GM18520 (cell line): ENCODE measurements around the gene RMRP.

ENCODE experiments used
- ATAC-seq: cut with Tn5 transposase; IDR thresholded peaks from one replicate; pipeline ENCODE4 v1.9.1; 2021; ENCODE audit not compliant: unreplicated experiment

RMRP gene

GRCh38 chr9:35666045-35666444 is 8.2 kb upstream of the RMRP start:
- no peak for ATAC-seq

DNA sequence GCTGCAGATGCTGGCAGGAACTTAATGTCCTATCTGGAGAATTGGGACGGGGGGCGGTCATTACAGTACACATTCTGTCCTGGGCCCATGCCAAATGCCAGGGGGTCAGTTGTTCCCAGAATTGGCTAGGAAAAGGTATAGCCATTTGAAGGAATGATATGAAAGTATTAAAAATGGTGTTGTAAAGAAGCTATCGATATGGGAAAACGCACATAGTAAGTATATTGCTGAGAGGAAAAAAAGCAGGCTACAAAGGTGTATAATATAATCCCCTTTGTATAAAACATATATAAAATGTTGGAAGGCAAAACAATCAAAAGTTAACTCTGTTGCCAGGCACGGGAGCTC is 7.6 kb upstream of the RMRP start:
- ATAC-seq = no peak

DNA sequence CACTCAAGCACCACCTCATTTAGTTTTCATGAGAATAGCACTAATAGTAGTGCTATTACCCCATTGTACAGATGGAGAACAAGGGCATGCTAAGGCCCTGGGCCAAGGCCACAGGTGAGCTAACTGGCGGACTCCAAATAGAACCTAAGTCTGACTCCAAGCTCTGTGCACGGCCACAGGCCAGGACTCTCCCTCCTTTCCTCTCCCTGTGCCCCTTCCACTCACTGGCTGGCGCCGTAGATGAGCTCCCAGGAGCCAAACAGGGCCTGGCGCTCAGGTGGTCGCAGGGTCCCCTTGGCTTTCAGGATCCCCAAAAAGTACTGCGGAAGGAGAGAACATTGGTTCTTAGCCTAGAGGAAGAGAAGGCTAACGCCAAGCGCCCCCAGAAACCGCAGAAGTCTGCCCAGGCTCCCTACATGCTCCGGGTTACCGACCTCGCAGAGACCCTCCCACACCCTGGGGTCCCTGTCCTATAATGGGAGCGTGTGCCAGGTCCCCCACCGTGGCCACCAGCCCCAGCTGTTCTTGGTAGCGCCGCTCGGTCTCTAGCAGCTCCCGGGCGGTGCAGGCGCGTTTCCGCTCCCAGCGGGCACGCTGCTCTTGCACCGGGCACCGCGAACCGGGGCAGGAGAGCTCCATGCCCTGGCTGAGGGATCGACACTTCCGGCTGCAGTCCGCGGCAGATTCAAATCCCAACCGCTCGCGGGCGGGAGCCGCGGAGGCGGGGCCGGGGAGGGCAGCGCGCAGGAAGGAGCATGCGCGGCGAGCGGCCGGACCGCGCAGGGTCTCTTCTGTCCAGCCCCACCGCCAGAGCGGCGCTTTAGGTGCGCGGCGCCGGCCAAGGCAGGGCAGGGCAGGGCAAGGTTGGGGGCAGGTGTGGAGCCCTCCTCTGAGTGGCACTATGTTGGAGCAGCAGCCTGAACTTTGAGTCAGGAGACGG is 7.0 kb upstream of the RMRP start, which contains the start of gene ARHGEF39:
ARHGEF39 (minus strand) TSS at position 665 of the 940 bp plus-strand sequence; CDS start at position 639, 26 bp downstream.
- ATAC-seq = peak; percentile 72

- no peak for ATAC-seq
These were observed 4.6 kb upstream of the RMRP start for GRCh38 chr9:35662437-35662836.

GRCh38 chr9:35661756-35662350 is 4.0 kb upstream of the RMRP start:
- ATAC-seq = no peak

DNA sequence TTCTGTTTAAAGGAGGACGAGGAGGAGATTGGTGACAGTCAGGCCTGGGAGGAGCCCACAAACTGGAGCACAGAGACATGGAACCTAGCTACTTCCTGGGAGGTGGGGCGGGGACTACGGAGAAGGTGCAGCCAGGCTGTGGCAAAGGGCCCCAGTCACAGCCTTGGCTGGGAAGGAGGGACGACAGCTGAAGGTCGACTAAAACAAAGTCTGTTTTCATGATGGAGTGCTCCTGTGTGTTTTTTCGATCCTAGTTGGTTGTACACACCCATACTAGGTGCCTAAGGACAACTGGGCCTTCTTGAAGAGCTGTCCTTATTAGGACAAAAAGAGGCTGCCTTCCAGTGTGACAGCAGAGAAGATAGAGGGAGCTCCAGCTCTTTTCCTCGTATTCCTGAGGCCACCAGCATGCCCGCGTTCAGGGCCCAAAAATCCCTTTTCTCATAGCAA is 3.2 kb upstream of the RMRP start:
- no peak for ATAC-seq

DNA sequence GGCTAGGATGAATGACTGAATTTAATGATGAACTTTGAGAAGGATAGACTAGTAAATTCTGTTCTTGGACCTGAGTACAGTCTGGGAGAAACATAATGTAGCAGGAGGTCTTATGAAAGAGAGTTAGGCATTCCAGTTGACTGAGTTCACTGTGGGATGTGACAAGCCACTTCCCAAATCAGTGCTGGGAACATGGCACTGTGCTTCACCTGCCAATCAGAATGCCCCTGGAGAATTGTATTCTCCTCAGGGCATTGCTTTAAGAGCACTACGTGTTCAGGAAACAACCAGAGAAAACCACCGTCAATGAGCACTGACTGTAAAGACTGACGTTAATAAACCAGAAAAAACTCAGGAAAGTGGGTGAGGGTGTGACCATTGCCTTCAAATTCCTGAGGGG is 1.5 kb upstream of the RMRP start:
- ATAC-seq = no peak

- ATAC-seq = no peak
These were observed 1.1 kb upstream of the RMRP start for GRCh38 chr9:35658968-35659220.

GRCh38 chr9:35658137-35658967 is 533 bp upstream of the RMRP start, which contains the start of gene CCDC107:
TSS of gene CCDC107 (plus strand) at chr9:35658292. CDS start at chr9:35658380, 88 bp downstream.
- ATAC-seq = peak; percentile 54

DNA sequence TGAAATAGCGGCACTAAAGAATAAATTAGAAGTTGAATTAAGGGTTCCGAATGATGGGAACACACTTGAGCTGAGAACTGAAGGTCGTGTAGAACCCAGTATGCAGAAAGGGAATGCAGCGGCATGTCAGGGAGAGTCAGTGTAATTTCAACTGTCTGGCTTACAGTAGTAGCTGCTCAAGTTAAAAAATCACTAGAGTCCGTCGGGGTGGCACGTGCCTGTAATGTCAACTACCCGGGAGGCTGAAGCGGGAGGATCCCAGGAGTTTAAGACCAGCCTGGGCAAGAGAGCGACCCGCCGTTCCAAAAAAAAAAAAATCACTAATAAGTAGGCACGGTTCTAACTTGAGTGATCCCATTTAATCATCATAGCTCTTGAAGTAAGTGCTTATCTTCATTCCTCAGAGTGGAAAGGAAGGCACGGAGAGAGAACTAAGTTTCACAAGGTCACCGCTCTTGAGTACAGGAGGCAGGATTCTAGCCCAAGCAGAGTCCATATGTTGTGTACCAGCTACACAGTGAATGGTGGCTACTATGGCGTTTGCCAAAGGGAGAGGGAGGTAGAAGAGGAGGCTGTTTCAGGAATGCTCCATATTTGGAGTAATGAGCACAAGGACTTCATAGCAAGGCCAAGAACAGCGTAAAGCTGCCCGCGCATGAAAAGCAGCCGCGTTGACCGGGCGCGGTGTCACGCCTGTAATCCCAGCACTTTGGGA is 831 bp downstream of the RMRP start:
- ATAC-seq = no peak

DNA sequence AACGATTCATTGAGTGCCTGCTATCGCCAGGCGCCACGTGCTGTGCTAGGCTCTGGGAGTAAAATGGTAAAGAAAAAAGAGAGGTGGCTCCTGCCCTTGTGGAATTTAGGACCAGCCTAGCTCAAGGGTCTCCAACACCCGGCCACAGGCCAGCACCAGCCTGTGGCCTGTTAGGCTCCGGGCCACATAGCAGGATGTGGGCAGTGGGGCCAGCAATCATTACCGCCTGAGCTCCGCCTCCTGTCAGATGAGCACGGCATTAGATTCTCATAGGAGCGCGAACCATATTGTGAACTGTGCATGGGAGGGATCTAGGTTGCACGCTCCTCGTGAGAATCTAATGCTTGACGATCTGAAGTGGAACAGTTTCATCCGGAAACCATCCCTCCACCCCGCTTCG is 1.5 kb downstream of the RMRP start:
- no peak for ATAC-seq

DNA sequence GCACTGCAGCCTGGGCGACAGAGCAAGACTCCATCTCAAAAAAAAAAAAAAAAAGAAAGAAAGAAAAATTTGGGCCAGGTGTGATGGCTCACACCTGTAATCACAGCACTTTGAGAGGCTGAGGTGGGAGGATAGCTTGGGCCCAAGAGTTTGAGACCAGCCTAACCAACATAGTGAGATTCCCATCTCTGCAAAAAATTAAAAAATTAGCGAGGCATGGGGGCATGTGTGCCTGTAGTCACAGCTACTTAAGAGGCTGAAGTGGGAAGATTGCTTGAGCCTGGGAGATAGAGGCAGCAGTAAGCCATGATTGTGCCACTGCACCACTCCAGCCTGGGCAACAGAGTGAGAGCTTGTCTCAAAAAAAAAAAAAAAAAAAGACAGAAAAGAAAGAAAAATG is 4.2 kb downstream of the RMRP start:
- ATAC-seq = no peak

- ATAC-seq = no peak
These were observed 5.0 kb downstream of the RMRP start for GRCh38 chr9:35652829-35653209.

- ATAC-seq = no peak
These were observed 5.6 kb downstream of the RMRP start for GRCh38 chr9:35651956-35652828.

- ATAC-seq = no peak
These were observed 7.3 kb downstream of the RMRP start, which contains the start of gene SIT1 for GRCh38 chr9:35650341-35651158. TSS of gene SIT1 (minus strand) at chr9:35650931. CDS start at chr9:35650853, 78 bp downstream.

DNA sequence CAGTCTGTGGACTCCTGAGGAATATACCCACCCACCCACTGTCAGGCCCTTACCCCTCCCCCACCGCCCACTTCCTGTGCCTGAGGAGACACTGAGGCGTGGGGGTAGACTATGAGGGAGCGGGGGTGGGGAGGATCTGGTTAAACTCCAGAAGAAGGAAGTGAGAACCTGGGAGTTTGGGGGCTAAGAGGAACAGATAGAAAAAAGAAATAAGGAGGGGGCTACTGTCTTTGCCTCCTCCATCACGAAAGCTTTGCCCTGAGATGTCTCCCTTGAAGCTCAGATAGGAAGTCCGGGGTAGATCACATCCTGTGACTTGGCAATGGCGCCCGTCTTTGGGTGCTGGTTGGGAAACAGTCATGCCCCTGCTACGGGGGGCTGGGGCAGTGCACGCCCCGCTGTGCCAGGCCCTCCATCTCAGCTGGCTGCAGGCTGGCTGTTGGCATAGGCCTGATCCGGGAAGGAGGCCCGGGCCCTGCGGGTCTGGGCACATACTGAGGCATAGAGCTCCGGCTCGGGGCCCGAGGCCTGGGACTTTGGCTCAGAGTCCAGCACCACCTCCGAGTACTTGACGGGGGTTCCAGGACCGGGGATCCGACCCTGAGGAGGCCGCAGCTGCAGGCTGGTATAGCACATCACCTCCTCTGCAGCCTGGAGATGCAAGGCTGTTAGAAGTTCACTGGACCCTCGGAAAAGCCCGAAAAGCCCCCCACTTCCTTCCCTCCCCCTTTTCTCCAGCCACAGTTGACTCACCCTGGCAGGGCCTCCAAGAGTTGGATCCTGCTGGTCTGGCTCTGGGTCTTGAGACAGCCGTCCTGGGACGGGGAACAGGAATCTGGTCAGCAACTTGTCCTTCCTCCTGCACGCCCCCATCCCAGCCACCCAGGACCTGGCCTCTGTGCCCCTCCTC is 8.1 kb downstream of the RMRP start:
- ATAC-seq = no peak

DNA sequence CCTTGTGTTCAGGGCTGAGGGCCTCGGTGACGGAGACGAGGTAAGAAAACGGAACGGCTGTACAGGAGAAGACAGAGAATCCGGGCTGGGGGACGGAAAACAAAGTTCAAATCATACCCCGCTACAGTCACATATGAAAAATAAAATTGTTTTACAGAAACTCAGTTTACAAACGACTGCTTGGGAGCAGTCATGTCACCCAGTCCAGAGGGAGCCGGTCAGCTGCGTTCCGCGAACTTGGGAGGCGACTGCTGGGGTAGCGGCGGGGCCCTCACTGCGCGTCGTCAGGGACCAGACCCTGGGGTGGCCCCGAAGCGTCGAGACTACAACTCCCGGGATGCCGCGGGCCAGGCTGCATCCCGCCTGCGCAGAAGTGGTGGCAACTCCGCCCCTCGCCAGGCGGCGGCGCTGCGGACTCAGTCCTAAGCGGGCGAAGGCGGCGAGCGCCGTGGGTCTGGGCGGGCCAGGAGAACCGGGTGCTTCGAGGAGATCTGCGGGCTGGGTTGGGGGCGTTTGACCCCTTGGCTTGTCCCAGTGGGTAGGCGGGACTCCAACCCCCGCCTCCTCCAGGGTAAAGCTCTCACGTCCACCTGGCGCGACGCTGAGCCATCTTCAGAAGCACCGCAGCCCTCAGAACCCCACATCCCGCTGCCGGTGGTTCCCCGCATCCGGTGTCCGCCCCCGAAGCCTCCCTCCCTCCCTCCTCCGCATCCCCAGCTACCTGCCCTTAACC is 11.1 kb downstream of the RMRP start:
- peak; percentile 92 for ATAC-seq
